GM19324 (cell line): ENCODE measurements around the gene SUMO2.

Experiments used
- ATAC-seq: cut with Tn5 transposase; IDR thresholded peaks from one replicate; pipeline ENCODE4 v1.9.1; 2021; ENCODE audit warnings: mild to moderate bottlenecking, moderate library complexity; ENCODE audit not compliant: unreplicated experiment, low FRiP score

SUMO2 gene

GRCh38 chr17:75124819-75125162 is 58.0 kb downstream of the SUMO2 start:
- ATAC-seq: no peak

- no peak for ATAC-seq
Observed at GRCh38 chr17:75124041-75124818, 58.5 kb downstream of the SUMO2 start.

GRCh38 chr17:75118307-75118706 is 64.5 kb downstream of the SUMO2 start:
- no peak for ATAC-seq

- no peak for ATAC-seq
Observed at GRCh38 chr17:75116737-75117136, 66.0 kb downstream of the SUMO2 start.
